NCI-H2227 (cell line): ENCODE measurements around the gene PRPSAP1.
A peak's percentile ranks its signal among the peaks of the same experiment; 100 is the strongest.
"Not testable (repeated sequence)": the region's sequence is repeated elsewhere in the genome, so short reads cannot be mapped to it uniquely, and the experiment has no call there.

Experiments
- DNase-seq: peaks from one replicate; lab custom pipeline; 2025; ENCODE audit not compliant: unreplicated experiment; lab: John Stamatoyannopoulos, UW

The PRPSAP1 gene

DNA sequence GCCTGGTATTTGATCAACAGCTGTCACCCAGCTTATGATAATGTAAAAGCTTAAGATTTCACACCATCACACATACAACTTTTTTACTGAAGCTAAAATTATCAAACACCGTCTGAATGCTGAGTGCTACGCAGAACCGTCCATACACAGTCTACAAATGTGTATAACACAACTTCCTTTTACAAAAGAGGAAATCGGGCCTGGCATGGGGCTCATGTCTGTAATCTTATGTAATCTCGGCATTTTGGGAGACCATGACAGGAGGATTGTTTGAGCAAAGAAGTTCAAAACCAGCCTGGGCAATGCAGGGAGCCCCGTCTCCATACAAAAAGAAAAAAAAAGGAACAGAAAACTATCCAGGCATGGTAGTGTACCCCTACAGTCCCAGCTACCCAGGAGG is 26.0 kb downstream of the PRPSAP1 start:
- DNase-seq = no peak

GRCh38 chr17:76326306-76326705 is 27.4 kb downstream of the PRPSAP1 start:
- no peak for DNase-seq

DNA sequence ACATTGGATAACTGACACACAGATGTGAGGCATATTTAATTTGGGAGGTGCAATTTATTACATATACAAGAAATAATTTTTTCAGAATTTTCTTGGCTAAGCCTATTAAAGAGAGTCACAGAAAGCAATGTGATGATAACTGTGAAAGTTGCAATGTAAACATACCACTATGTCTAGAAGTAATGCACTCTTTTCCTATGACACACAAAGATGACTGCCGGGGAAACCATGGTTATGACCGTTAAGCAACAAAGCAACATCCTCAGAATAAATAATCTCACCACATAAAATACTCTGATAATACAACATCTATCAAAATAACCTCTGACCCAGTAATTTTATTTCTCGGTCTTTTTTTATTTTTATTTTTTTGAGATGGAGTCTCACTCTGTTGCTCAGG is 35.1 kb downstream of the PRPSAP1 start:
- no peak for DNase-seq

GRCh38 chr17:76317535-76317934 is 36.2 kb downstream of the PRPSAP1 start:
- no peak for DNase-seq

GRCh38 chr17:76314392-76315227 is 39.1 kb downstream of the PRPSAP1 start:
- DNase-seq = no peak

- no peak for DNase-seq
Measured at GRCh38 chr17:76312735-76313134, 41.0 kb downstream of the PRPSAP1 start.

- DNase-seq = no peak
Measured at GRCh38 chr17:76309461-76309860, 44.3 kb downstream of the PRPSAP1 start.

GRCh38 chr17:76307966-76308338 is 45.8 kb downstream of the PRPSAP1 start, which contains the start of gene QRICH2:
TSS of gene QRICH2 (minus strand) at chr17:76308276. CDS start at chr17:76307998, 278 bp downstream.
- no peak for DNase-seq

GRCh38 chr17:76307299-76307965 is 46.3 kb downstream of the PRPSAP1 start:
- no peak for DNase-seq

DNA sequence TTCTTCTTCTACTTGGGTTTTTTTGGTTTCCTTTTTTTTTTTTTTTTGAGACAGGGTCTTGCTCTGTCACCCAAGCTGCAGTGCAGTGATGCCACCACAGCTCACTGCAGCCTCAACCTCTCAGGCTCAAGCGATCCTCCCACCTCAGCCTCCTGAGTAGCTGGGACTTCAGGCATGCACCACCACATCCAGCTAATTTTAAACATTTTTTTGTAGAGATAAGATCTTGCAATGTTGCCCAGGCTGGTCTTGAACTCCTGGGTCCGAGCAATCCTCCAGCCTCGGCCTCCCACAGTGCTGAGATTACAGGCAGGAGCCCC is 48.6 kb downstream of the PRPSAP1 start:
- not testable (repeated sequence) for DNase-seq

DNA sequence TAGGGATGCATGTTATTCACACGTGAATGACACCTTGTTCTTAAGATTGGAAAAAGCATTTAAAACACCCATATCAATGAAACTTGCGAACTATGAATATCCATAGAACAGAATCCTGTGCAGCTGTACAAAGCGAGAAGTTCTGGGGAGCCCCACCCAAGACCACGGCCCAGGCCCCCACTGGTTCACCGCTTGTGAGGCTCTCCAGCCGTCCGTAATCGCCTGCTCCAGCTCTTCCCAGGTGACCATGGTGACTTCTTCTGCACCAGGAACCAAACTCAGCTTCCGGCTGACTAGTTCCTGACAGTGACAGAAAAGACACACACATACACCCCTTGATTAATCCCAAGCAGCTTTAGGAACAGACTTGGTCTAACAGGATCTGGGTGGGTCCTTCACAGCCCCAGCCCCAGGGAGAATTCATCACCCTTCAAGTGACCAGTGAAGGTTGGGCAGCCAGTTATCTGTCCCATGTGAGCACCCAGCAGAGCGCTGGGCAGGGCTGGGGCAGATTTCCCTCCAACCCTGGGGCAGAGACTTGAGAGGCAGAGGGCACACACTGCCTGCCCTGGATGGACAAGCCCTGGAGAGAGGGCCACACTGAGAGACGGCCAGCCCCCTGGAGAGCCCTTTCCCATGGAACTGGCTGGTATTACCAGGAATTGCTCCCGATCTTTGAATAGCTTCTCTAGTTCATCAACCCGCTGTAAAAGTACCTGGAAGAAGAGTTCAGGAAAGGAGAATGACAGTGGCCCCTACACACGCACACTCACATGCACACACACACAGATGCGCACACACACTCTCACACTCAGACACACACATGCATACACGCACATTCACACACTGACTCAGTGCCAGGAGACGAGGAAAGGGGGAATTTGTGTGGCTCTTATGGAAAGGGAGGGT is 49.2 kb downstream of the PRPSAP1 start:
- DNase-seq = no peak

- DNase-seq = no peak
Measured at GRCh38 chr17:76297436-76297835, 56.3 kb downstream of the PRPSAP1 start.

DNA sequence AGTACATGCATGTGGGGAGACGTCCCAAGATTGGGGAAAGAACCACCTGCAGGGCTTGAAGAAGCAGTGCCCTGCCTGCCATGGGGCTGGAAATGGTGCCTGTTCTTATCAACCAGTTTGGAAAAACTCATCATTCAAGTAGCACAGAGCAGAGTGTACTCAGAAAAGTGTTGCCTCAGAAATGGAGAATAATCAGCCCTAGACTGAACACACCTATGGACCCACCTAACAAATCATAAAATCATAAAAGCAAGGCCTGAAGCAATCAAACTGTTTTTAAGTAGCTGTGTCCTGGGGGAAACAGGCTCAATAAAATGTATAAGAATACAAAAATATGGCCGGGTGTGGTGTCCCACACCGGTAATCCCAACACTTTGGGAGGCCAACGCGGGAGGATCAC is 56.8 kb downstream of the PRPSAP1 start:
- DNase-seq = no peak

GRCh38 chr17:76296186-76296585 is 57.5 kb downstream of the PRPSAP1 start:
- no peak for DNase-seq

- no peak for DNase-seq
Measured at GRCh38 chr17:76293106-76293505, 60.6 kb downstream of the PRPSAP1 start.

DNA sequence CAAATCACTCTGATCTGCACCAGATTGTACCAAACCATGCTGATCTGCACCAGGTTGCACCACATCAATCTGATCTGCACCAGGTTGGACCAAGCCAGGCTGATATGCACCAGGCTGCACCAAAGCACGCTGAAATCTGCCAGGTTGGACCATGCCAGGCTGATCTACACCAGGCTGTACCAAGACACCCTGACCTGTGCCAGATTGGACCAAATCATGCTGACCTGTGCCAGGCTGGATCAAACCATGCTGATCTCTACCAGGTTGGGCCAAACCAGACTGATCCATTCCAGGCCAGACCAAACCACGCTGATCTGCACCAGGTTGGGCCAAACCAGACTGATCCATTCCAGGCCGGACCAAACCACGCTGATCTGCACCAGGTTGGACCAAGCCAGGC is 61.1 kb downstream of the PRPSAP1 start:
- DNase-seq = no peak

DNA sequence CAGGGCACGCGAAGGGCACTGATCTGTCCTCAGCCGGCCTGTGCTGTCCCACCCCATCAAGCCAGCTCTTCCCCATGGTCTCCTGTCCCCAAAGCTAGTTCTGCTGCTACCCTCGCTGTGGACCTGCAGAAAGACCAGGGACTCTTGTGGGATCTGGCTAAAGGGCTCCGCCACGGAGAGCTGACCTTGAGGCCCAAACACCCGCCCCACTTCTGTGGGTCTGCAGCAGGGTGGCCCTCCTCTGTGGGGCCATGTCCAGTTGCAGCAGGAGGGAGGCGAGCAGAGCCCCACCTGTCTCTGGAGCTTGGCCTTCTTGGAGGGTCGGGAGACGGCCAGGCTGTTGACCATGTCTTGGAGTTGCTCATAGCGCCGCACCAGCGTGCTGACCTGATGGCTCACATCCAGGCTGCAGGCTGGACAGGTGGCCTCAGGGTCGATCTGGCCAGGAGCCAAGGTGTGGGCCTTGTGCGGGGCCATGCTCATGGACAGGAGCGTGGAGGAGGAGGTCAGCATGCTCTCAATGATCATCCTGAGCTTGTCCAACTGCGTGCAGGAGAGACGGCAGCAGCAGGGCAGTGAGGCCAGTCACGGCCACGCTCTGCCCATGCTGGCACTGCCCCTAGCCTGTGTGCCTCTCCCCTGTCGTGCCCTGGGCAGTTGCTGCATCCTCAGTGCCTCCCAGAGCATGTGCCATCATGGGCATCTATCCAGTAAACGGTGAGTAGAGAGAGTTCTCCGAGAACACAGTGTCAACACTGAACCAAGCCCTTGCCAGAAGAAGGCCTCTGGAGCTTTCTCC is 71.9 kb downstream of the PRPSAP1 start:
- no peak for DNase-seq

DNA sequence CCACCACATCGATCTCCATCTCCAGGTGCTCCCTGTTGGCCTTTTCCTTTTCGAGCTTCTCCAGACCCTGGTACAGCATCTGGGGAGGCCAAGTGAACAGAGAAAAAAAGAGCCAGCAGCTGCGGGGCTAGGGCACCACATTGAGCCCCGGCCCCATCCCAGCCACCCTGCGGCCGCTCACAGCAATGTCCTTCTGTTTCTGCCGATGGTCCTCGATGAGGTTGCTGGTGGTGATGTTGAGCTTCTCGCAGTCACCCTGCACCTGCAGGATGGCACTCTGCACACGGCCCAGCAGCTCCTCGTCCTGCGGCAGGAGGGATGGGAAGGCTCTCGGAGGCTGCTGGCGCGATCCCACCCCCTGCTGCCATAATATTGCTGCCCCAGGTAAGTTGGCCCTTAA is 73.1 kb downstream of the PRPSAP1 start:
- no peak for DNase-seq

DNA sequence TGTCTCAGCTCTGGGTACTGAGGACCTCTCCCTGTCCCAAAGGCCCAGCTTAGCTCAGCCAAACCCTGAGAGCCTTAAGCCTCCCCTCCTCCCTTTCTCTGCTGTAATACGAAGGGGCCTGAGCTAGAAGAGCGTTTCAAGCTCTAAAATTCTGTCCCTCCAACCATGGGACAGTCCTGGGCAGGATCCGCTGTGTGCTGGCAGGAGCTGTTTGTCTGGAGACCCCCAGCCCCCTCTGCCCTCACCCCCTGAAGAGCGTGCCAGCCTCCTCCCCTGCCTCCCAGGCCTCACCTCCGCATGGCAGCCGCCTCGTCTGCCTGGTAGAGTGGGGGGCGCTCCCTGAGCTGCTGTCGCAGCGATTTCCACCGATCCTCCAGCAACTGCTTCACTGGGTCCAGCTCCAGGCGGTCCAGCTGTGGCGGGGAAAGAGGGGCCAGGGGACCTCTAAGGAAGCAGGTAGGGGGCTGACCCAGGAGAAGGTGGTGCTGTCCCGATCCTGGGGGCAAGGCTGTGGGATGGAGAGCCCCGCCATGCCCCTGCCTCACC is 73.9 kb downstream of the PRPSAP1 start:
- no peak for DNase-seq

- peak; percentile 88 for DNase-seq
Measured at GRCh38 chr17:76278952-76279741, 74.6 kb downstream of the PRPSAP1 start.
